HepG2 (cell line): ENCODE data around the gene NLRC5. TPM values are rescaled to one million over a fixed set of nuclear protein-coding genes. Genes with fewer than 3 reads are reported as not detected.
"Not testable (repeated sequence)": the region's sequence is repeated elsewhere in the genome, so short reads cannot be mapped to it uniquely, and the experiment has no call there.

ENCODE experiments used
- ATAC-seq: fragments of 200-7000 bp; cut with Tn5 transposase; 3 replicates; pipeline ENCODE4 v1.9.1; 2020; ENCODE audit warnings: mild to moderate bottlenecking, moderate library complexity
- BruUV-seq: library from RNA; stranded (reverse); fragments of 400-500 nt; replicated peaks from 2 replicates; lab custom pipeline; 2021; lab: Mats Ljungman, UMichigan
- CTCF ChIA-PET: fragments of 300-600 bp; formaldehyde crosslinking; extraction: SDS; loops from one replicate; lab custom pipeline; 2021; ENCODE audit warnings: low total read pairs, inconsistent platforms, low intra/inter-chr PET ratio; lab: Yijun Ruan, JAX
- POLR2A ChIA-PET: fragments of 350-600 bp; sonication (Branson Sonifier 250); formaldehyde crosslinking; loops from one replicate; lab custom pipeline; 2020; ENCODE audit warnings: antibody characterized with exemption, inconsistent platforms; lab: Yijun Ruan, JAX
- DNase-seq: peaks from one replicate; pipeline ENCODE4 v3.0.0-alpha.2; 2015; ENCODE audit warnings: low spot score
- FAIRE-seq: peaks from 3 replicates; lab custom pipeline; 2011; peaks lifted over from hg19 to GRCh38; lab: Jason Lieb, UNC
- H2AFZ ChIP-seq: one replicate; pipeline ENCODE4 v1.6.1; 2011; ENCODE audit warnings: low read length, inconsistent platforms
- H3K27ac ChIP-seq: fragments of 300-600 bp; 3 replicates; pipeline ENCODE4 v1.8.0; 2011; ENCODE audit warnings: mixed run types, mild to moderate bottlenecking, mixed read lengths, low read length, inconsistent platforms; ENCODE audit not compliant: insufficient read depth; ENCODE audit errors: extremely low read length
- H3K27me3 ChIP-seq, 2 experiments: fragments of 200-600 bp in 1 of 2; 2 replicates in 1 of 2; 3 replicates in 1 of 2; pipeline versions ENCODE4 v1.6.0 to v1.8.0; 2011; ENCODE audit warnings: low read length in 2 of 2, mild to moderate bottlenecking in 2 of 2, moderate library complexity in 2 of 2, inconsistent platforms in 1 of 2; ENCODE audit not compliant: insufficient read depth in 2 of 2, control insufficient read depth in 1 of 2
- H3K36me3 ChIP-seq, 2 experiments: fragments of 200-600 bp in 1 of 2; replicated peaks in 1 of 2; 2 replicates in 1 of 2; 3 replicates in 1 of 2; pipeline versions ENCODE4 v1.5.1 to v1.8.0; 2011; ENCODE audit warnings: low read length in 2 of 2, inconsistent platforms in 1 of 2; ENCODE audit not compliant: insufficient read depth in 2 of 2, control insufficient read depth in 1 of 2
- H3K4me1 ChIP-seq: 2 replicates; pipeline ENCODE4 v1.5.1; 2012; ENCODE audit warnings: low read length, inconsistent platforms; ENCODE audit not compliant: insufficient read depth
- H3K4me2 ChIP-seq: 2 replicates; pipeline ENCODE4 v1.6.0; 2011; ENCODE audit warnings: low read depth, low read length, inconsistent platforms
- H3K4me3 ChIP-seq, 3 experiments: fragments of 200-600 bp in 1 of 3; sonication (generic), shearing (Covaris generic) in 1 of 3; replicated peaks in 1 of 3; 2 replicates each; pipeline ENCODE4 v1.5.1; 2011 to 2016; ENCODE audit warnings: low read length in 3 of 3, inconsistent platforms in 2 of 3, low read depth in 2 of 3, mild to moderate bottlenecking in 2 of 3, control low read depth in 1 of 3, mixed read lengths in 1 of 3; ENCODE audit not compliant: insufficient read depth in 1 of 3
- H3K79me2 ChIP-seq: one replicate; pipeline ENCODE4 v1.6.1; 2011; ENCODE audit warnings: low read length, inconsistent platforms; ENCODE audit not compliant: insufficient read depth
- H3K9ac ChIP-seq: 2 replicates; pipeline ENCODE4 v1.6.0; 2011; ENCODE audit warnings: mild to moderate bottlenecking, low read depth, low read length, inconsistent platforms; ENCODE audit not compliant: insufficient read depth
- H3K9me3 ChIP-seq: 2 replicates; pipeline ENCODE4 v1.5.1; 2012; ENCODE audit warnings: mild to moderate bottlenecking, low read length
- H4K20me1 ChIP-seq: 2 replicates; pipeline ENCODE4 v1.6.0; 2011; ENCODE audit warnings: inconsistent platforms, mild to moderate bottlenecking, low read length, moderate library complexity; ENCODE audit not compliant: insufficient read depth
- DNMT1 ChIP-seq: sonication (generic); formaldehyde crosslinking; IDR thresholded peaks from 2 replicates; pipeline ENCODE4 v1.5.1; 2020; ENCODE audit warnings: mild to moderate bottlenecking, missing genetic modification reagents
- FOXK2 ChIP-seq: fragments of 450-650 bp; IDR thresholded peaks from 2 replicates; pipeline ENCODE4 v1.6.1; 2016
- ISL2 ChIP-seq: sonication (generic); formaldehyde crosslinking; IDR thresholded peaks from 2 replicates; pipeline ENCODE4 v1.5.0; 2020; ENCODE audit warnings: missing genetic modification reagents
- NFE2 ChIP-seq: sonication (generic); formaldehyde crosslinking; IDR thresholded peaks from 2 replicates; pipeline ENCODE4 v1.4.0; 2020; ENCODE audit warnings: missing genetic modification reagents
- RBAK ChIP-seq: sonication (generic); formaldehyde crosslinking; IDR thresholded peaks from 2 replicates; pipeline ENCODE4 v1.5.1; 2020; ENCODE audit warnings: mild to moderate bottlenecking, missing genetic modification reagents
- SOX13 ChIP-seq, 3 experiments: fragments of 450-650 bp in 1 of 3; sonication (generic) in 1 of 3; formaldehyde crosslinking in 1 of 3; IDR thresholded peaks in 2 of 3; conservative IDR thresholded peaks in 1 of 3; 2 replicates each; pipeline versions ENCODE4 v1.5.0 to v1.6.1; 2016 to 2020; ENCODE audit warnings: antibody characterized with exemption in 1 of 3, mild to moderate bottlenecking in 1 of 3, missing compliant biosample characterization in 1 of 3, missing genetic modification reagents in 1 of 3, moderate library complexity in 1 of 3
- ZNF317 ChIP-seq: sonication (generic); formaldehyde crosslinking; IDR thresholded peaks from 2 replicates; pipeline ENCODE4 v1.5.0; 2020; ENCODE audit warnings: mild to moderate bottlenecking, missing genetic modification reagents
- ZNF619 ChIP-seq: sonication (generic); formaldehyde crosslinking; IDR thresholded peaks from 2 replicates; pipeline ENCODE4 v1.4.0; 2020; ENCODE audit warnings: mild to moderate bottlenecking, missing genetic modification reagents
- ZNF670 ChIP-seq: sonication (generic); formaldehyde crosslinking; IDR thresholded peaks from 2 replicates; pipeline ENCODE4 v1.8.0; 2022; ENCODE audit warnings: mild to moderate bottlenecking, missing genetic modification reagents, borderline replicate concordance
- ZNF879 ChIP-seq: sonication (generic); formaldehyde crosslinking; IDR thresholded peaks from 2 replicates; pipeline ENCODE4 v1.8.1; 2023; ENCODE audit warnings: missing genetic modification reagents
- WGBS: methylation state at CpG from one replicate; pipeline ENCODE4 v1.1.6; 2017; ENCODE audit warnings: low lambda C conversion rate; 5-methylcytosine and 5-hydroxymethylcytosine counted together
- in situ Hi-C: cut with HindIII; loops from 2 replicates; pipeline ENCODE4 v1.10.0; 2017; ENCODE audit warnings: low pct_unique_long_range_greater_than_20kb; ENCODE audit not compliant: extremely low pct_ligation_motif_present
- intact Hi-C: fragments of 100-400 bp; cut with micrococcal nuclease; formaldehyde crosslinking; loops from one replicate; pipeline ENCODE4 v1.10.0; 2022; ENCODE audit not compliant: unreplicated experiment
- polyA plus RNA-seq, 8 experiments: library from polyadenylated mRNA; depleted of rRNA in 3 of 8; stranded (reverse) in 7 of 8; unstranded in 1 of 8; fragments of >200 nt; fragmentation: Illumina TruSeq in 4 of 8; extraction: Trizol in 4 of 8; gene quantifications; 2 replicates each; pipeline versions ENCODE4 v1.2.1 to v1.2.3, GENCODE V29; 2011 to 2016; ENCODE audit warnings: low read depth in 4 of 8, missing spikeins in 1 of 8, mixed read lengths in 1 of 8; ENCODE audit not compliant: insufficient read depth in 1 of 8
- total RNA-seq, 5 experiments: library from RNA; depleted of rRNA; stranded (reverse); fragments of >200 nt; fragmentation: Illumina TruSeq; extraction: Trizol; gene quantifications; 2 replicates each; pipeline ENCODE4 v1.2.3, GENCODE V29; 2016; ENCODE audit warnings: low read depth in 1 of 5
- TF ChIP-seq, protein P1 (sequence below): IDR thresholded peaks from 2 replicates; pipeline ENCODE4 v1.6.1; 2012; ENCODE audit warnings: inconsistent platforms
- TF ChIP-seq, protein P2 (sequence below): sonication (generic); formaldehyde crosslinking; IDR thresholded peaks from 2 replicates; pipeline ENCODE4 v1.5.1; 2020; ENCODE audit warnings: mild to moderate bottlenecking, missing genetic modification reagents, borderline replicate concordance
- TF ChIP-seq, protein P3 (sequence below): sonication (generic); formaldehyde crosslinking; IDR thresholded peaks from 2 replicates; pipeline ENCODE4 v1.5.0; 2020; ENCODE audit warnings: mild to moderate bottlenecking, missing genetic modification reagents, borderline replicate concordance
- TF ChIP-seq, protein P4 (sequence below): sonication (generic); formaldehyde crosslinking; IDR thresholded peaks from 2 replicates; pipeline ENCODE4 v1.9.0; 2021; ENCODE audit warnings: missing genetic modification reagents, mild to moderate bottlenecking, borderline replicate concordance

Gene NLRC5
- total and polyA plus RNA-seq, 2 of the 13 experiments (the other 11 are each of a cell fraction or from before 2014, with no cell fraction given) = 6.3 to 12.7 TPM

DNA sequence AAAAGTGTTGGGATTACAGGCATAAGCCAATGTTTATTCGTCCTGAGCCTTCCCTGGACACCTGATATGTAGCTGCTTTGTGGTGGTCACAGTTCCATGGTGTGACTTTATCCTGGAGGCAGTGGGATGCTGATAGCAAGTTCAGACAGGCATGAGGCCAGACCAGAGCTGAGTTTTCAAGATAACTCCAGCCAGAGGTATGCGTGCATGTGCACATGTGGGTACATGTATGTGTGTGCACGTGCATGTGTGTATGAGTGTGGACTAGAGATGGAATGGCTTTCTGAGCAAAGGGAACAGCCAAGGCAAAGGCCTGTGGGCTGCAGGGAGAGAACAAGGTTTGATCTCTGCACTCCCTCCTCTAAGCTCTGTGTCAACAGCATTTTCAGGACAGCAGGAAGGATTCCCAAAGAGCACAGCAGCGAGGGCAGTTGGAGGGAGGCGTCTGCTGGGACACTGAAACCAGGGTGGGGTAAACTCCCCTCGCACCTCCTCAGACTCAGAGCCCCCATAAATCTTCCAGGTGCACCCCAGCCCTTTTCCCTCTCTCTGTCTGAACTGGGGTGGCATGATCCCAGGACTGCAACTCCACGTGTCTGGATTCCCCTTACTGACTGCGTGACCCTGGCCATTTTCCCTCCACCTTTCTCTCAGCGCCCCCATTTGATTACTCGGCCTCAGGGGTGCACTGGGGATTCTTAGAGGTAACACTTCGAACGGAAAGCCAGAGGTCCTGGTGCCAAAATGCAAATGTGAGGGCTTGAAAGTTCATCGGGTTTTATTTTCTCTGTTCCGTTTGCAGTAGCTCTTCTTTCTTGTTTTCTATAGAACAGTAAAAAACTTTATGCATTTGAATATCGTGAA lies 15.3 kb downstream of the NLRC5 start (continued):
- TF ChIP-seq RBAK (CRISPR knock-in tag) (no peak), ZNF879 (CRISPR knock-in tag) (no peak), DNMT1 (CRISPR knock-in tag) (peak; percentile 23; the same call in 1 of the 2 replicates), SOX13 (IDR thresholded peaks at IDR 0.05) (no peak), SOX13 (CRISPR knock-in tag; conservative IDR thresholded peaks at IDR 0.05 in 1 of 2, IDR thresholded peaks at IDR 0.05 in 1 of 2) (no peak; a peak in 1 of 4 replicates), NFE2 (CRISPR knock-in tag) (no peak), ZNF670 (CRISPR knock-in tag) (no peak), ZNF619 (CRISPR knock-in tag) (peak; percentile 29; the same call in 1 of the 2 replicates), ZNF317 (peak; percentile 79), ISL2 (peak; percentile 42; the same call in 1 of the 2 replicates), FOXK2 (no peak)
- TF ChIP-seq, protein P1, sequence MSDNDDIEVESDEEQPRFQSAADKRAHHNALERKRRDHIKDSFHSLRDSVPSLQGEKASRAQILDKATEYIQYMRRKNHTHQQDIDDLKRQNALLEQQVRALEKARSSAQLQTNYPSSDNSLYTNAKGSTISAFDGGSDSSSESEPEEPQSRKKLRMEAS = peak; percentile 68
- TF ChIP-seq, protein P2, sequence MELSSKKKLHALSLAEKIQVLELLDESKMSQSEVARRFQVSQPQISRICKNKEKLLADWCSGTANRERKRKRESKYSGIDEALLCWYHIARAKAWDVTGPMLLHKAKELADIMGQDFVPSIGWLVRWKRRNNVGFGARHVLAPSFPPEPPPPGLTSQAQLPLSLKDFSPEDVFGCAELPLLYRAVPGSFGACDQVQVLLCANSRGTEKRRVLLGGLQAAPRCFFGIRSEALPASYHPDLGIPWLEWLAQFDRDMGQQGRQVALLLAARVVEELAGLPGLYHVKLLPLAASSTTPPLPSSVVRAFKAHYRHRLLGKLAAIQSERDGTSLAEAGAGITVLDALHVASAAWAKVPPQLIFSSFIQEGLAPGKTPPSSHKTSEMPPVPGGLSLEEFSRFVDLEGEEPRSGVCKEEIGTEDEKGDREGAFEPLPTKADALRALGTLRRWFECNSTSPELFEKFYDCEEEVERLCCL (CRISPR knock-in tag) = no peak
- TF ChIP-seq, protein P3, sequence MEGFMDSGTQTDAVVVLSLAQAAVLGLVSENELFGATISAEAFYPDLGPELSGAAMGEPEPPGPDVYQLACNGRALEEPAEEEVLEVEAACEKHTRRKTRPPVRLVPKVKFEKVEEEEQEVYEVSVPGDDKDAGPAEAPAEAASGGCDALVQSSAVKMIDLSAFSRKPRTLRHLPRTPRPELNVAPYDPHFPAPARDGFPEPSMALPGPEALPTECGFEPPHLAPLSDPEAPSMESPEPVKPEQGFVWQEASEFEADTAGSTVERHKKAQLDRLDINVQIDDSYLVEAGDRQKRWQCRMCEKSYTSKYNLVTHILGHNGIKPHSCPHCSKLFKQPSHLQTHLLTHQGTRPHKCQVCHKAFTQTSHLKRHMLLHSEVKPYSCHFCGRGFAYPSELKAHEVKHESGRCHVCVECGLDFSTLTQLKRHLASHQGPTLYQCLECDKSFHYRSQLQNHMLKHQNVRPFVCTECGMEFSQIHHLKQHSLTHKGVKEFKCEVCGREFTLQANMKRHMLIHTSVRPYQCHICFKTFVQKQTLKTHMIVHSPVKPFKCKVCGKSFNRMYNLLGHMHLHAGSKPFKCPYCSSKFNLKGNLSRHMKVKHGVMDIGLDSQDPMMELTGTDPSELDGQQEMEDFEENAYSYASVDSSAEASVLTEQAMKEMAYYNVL (CRISPR knock-in tag) = no peak
- TF ChIP-seq, protein P4, sequence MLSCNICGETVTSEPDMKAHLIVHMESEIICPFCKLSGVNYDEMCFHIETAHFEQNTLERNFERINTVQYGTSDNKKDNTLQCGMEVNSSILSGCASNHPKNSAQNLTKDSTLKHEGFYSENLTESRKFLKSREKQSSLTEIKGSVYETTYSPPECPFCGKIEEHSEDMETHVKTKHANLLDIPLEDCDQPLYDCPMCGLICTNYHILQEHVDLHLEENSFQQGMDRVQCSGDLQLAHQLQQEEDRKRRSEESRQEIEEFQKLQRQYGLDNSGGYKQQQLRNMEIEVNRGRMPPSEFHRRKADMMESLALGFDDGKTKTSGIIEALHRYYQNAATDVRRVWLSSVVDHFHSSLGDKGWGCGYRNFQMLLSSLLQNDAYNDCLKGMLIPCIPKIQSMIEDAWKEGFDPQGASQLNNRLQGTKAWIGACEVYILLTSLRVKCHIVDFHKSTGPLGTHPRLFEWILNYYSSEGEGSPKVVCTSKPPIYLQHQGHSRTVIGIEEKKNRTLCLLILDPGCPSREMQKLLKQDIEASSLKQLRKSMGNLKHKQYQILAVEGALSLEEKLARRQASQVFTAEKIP (CRISPR knock-in tag) = no peak

DNA sequence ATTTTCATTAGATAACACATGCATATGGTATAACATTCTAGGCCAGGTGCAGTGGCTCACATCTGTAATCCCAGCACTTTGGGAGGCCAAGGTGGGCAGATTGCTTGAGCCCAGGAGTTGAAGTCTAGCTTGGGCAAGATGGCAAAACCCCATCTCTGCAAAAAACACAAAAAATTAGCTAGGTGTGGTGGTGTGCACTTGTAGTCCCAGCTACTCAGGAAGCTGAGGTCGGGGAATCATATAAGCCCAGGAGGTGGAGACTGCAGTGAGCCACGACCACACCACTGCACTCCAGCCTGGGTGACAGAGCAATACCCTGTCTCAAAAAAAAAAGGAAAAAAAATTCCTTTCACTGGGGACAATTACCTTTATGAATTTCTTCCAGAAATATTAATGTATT lies 16.2 kb downstream of the NLRC5 start:
- in situ Hi-C loops, H3K9me3 ChIP-seq, H3K79me2 ChIP-seq, H2AFZ ChIP-seq, H3K36me3 ChIP-seq, H3K4me3 ChIP-seq, CTCF ChIA-PET, H3K4me2 ChIP-seq, BruUV-seq, FAIRE-seq, H3K9ac ChIP-seq, ATAC-seq, H3K27me3 ChIP-seq, DNase-seq, H3K27ac ChIP-seq, H4K20me1 ChIP-seq, intact Hi-C loops: not testable (repeated sequence)
- POLR2A ChIA-PET = interaction anchor here (1.2 to 1.5 kb wide), 2 partner anchors 16 to 32 kb away, joined by 3 to 4 read pairs; partner anchors contain the start of gene NLRC5
- H3K4me1 ChIP-seq = peaks cover 35% of the 10 kb centered on the region
- 54% methylated on average over 2 of the region's 2 CpGs for WGBS
